Epithelial cell of proximal tubule (primary cell): ENCODE results near the gene CCDC137. TPM values are rescaled to one million over a fixed set of nuclear protein-coding genes. Genes with fewer than 3 reads are reported as not detected.
"Not testable (repeated sequence)": the region's sequence is repeated elsewhere in the genome, so short reads cannot be mapped to it uniquely, and the experiment has no call there.

Experiments
- DNase-seq: peaks from one replicate; pipeline ENCODE4 v3.0.0-alpha.2; 2011; ENCODE audit warnings: low read depth
- H3K4me3 ChIP-seq: 2 replicates; pipeline ENCODE4 v1.5.1; 2011; ENCODE audit warnings: low read depth, mild to moderate bottlenecking, low read length
- CTCF ChIP-seq: conservative IDR thresholded peaks from 2 replicates; pipeline ENCODE4 v1.5.1; 2012; ENCODE audit warnings: low read depth, mild to moderate bottlenecking, low read length
- total RNA-seq: library from RNA; depleted of rRNA; stranded (reverse); fragments of >200 nt; gene quantifications from 2 replicates; pipeline ENCODE4 v1.2.3, GENCODE V29; 2015

Gene CCDC137
- total RNA-seq, result 32.7 and 33.2 TPM in 2 replicates

GRCh38 chr17:81666342-81667191 lies at the start of gene CCDC137, which contains the start of gene OXLD1:
Gene CCDC137, plus strand, starts transcription at chr17:81666737. Its CDS starts 30 bp downstream, at chr17:81666767.
Gene OXLD1, minus strand, starts transcription at chr17:81666605. Its CDS starts 28 bp downstream, at chr17:81666577.
- peak; percentile 49 for DNase-seq

GRCh38 chr17:81616877-81617276 lies 49.7 kb upstream of the CCDC137 start:
- H3K4me3 ChIP-seq, result no peak overlapping the region
- no peak for DNase-seq
- TF ChIP-seq CTCF, result no peak

More at GRCh38 chr17:81666342-81667191, at the start of gene CCDC137, which contains the start of gene OXLD1:
- no peak for TF ChIP-seq CTCF
- H3K4me3 ChIP-seq, result peak within 1 kb of the TSS; percentile 96

GRCh38 chr17:81618307-81618706 lies 48.2 kb upstream of the CCDC137 start:
- DNase-seq, result not testable (repeated sequence)

GRCh38 chr17:81621494-81622130 lies 44.9 kb upstream of the CCDC137 start:
- TF ChIP-seq CTCF, result no peak
- no peak overlapping the region for H3K4me3 ChIP-seq
- DNase-seq, result no peak

More at GRCh38 chr17:81618307-81618706, 48.2 kb upstream of the CCDC137 start:
- not testable (repeated sequence) for H3K4me3 ChIP-seq

- TF ChIP-seq CTCF, result no peak
- H3K4me3 ChIP-seq, result no peak overlapping the region
- DNase-seq, result no peak
Observed at GRCh38 chr17:81630274-81630673, 36.3 kb upstream of the CCDC137 start.

GRCh38 chr17:81631482-81631881 lies 35.1 kb upstream of the CCDC137 start:
- no peak overlapping the region for H3K4me3 ChIP-seq
- TF ChIP-seq CTCF, result no peak
- DNase-seq, result no peak

- no peak for TF ChIP-seq CTCF
- H3K4me3 ChIP-seq, result peak overlapping the region; percentile 72
- DNase-seq, result no peak
Observed at GRCh38 chr17:81635431-81635830, 31.1 kb upstream of the CCDC137 start.
